GM03348 (cell line): ENCODE results near the gene TXNDC12.
"Not testable (repeated sequence)": the region's sequence is repeated elsewhere in the genome, so short reads cannot be mapped to it uniquely, and the experiment has no call there.

ENCODE experiments used
- DNase-seq: peaks from one replicate; pipeline ENCODE4 v3.0.0; 2012; ENCODE audit warnings: low spot score

TXNDC12 gene

GRCh38 chr1:52045666-52046195 is 9.3 kb downstream of the TXNDC12 start:
- DNase-seq = not testable (repeated sequence)

GRCh38 chr1:52045236-52045635 is 9.8 kb downstream of the TXNDC12 start:
- DNase-seq = no peak

GRCh38 chr1:52041551-52042185 is 13.3 kb downstream of the TXNDC12 start:
- DNase-seq = no peak

- no peak for DNase-seq
These were observed 17.1 kb downstream of the TXNDC12 start for GRCh38 chr1:52037909-52038308.

GRCh38 chr1:52037402-52037814 is 17.6 kb downstream of the TXNDC12 start:
- DNase-seq = no peak

GRCh38 chr1:52034050-52034384 is 21.0 kb downstream of the TXNDC12 start:
- no peak for DNase-seq

- DNase-seq = peak; percentile 91
These were observed 21.6 kb downstream of the TXNDC12 start, which contains the start of gene KTI12 for GRCh38 chr1:52033190-52034049. KTI12 (minus strand) TSS chr1:52033810; CDS start chr1:52033761, 49 bp downstream.

- DNase-seq = peak; percentile 62
These were observed 22.2 kb downstream of the TXNDC12 start for GRCh38 chr1:52032785-52033131.

- no peak for DNase-seq
These were observed 22.7 kb downstream of the TXNDC12 start for GRCh38 chr1:52032124-52032784.

GRCh38 chr1:52028839-52029238 is 26.2 kb downstream of the TXNDC12 start:
- not testable (repeated sequence) for DNase-seq

- DNase-seq = no peak
These were observed 26.7 kb downstream of the TXNDC12 start for GRCh38 chr1:52028328-52028727.

GRCh38 chr1:52026278-52026677 is 28.7 kb downstream of the TXNDC12 start:
- DNase-seq = no peak

- DNase-seq = no peak
These were observed 32.9 kb downstream of the TXNDC12 start for GRCh38 chr1:52022133-52022532.

GRCh38 chr1:52008071-52008809 is 46.8 kb downstream of the TXNDC12 start:
- no peak for DNase-seq

- DNase-seq = no peak
These were observed 47.6 kb downstream of the TXNDC12 start for GRCh38 chr1:52007215-52008002.

GRCh38 chr1:52006081-52006553 is 48.9 kb downstream of the TXNDC12 start:
- DNase-seq = not testable (repeated sequence)

- DNase-seq = peak; percentile 61
These were observed 49.4 kb downstream of the TXNDC12 start for GRCh38 chr1:52005548-52005947.

GRCh38 chr1:52003877-52004276 is 51.1 kb downstream of the TXNDC12 start:
- DNase-seq = no peak

GRCh38 chr1:52002038-52002917 is 52.7 kb downstream of the TXNDC12 start:
- DNase-seq = peak; percentile 90

GRCh38 chr1:51998701-51999100 is 56.3 kb downstream of the TXNDC12 start:
- DNase-seq = no peak
